ENCODE data around the gene TJP1. TPM values are rescaled to one million over a fixed set of nuclear protein-coding genes. Genes with fewer than 3 reads are reported as not detected.
A peak's percentile ranks its signal among the peaks of the same experiment; 100 is the strongest.
"Not testable (repeated sequence)": the region's sequence is repeated elsewhere in the genome, so short reads cannot be mapped to it uniquely, and the experiment has no call there.

The TJP1 gene
- polyA plus RNA-seq, 4 donors = 19.5 to 61.8 (median 29.8) TPM

DNA sequence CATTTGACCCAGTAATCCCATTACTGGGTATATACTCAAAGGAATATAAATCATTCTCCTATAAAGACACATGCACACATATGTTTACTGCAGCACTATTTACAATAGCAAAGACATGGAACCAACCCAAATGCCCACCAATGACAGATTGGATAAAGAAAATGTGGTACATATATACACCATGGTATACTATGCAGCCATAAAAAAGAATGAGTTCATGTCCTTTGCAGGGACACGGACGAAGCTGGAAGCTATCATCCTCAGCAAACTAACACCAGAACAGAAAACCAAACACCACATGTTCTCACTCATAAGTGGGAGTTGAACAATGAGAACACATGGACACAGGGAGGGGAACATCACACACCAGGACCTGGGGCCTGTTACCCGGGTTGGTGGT lies 4.8 kb downstream of the TJP1 start:
- not testable (repeated sequence) for H3K27ac ChIP-seq (ENCODE audit: low read depth in 1 of 3, low read length in 2 of 3); H3K9me3 ChIP-seq (ENCODE audit: control insufficient read depth in 2 of 2, insufficient read depth in 1 of 2, low read depth in 1 of 2, low read length in 1 of 2); H3K27me3 ChIP-seq (ENCODE audit: control insufficient read depth in 3 of 3, insufficient read depth in 3 of 3, low read length in 3 of 3); DNase-seq; H3K36me3 ChIP-seq (ENCODE audit: control insufficient read depth in 3 of 3, insufficient read depth in 2 of 3, low read depth in 1 of 3, low read length in 3 of 3); H3K4me3 ChIP-seq (ENCODE audit: low read depth in 1 of 3, low read length in 3 of 3); FAIRE-seq
- peaks cover 0 to 11% (median 0%) of the 10 kb centered on the region in 3 donors for H3K4me1 ChIP-seq (ENCODE audit: control insufficient read depth in 3 of 3, insufficient read depth in 2 of 3, low read depth in 1 of 3, low read length in 2 of 3)
- WGBS, 3 donors = 91 to 95% (median 94%) methylated on average over 3 of the region's 3 CpGs

DNA sequence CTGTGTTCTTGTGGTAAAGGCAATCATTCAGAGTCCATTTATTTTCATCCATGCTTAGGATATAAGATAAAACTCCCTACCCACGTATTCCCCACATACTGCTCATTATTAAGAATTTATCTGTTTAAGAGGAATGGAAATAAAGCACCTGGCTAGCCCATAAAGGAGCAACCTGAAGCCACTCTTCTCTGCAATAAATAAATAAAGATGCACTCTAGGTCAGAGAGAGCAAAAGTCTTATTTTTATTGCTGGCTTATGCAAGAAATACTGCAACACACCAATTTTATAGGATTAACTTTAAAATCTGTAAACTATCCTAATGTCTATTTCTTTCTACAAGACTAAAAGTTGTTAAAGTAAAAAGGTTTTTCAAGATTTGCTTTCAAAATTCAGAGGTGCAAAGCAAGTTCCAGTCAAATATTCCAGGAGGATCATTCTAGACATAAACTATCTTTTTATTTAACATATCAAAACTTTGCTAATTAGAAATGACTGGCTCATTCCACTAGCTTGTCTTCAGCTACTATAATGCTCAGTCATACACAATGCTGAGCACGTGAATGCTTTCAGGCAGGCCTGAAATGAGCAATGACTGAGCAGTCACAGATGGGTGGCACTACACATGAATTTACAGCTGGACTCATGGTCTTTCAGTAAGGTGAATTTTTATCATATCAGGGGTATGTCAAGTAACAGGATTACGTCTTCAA lies 7.1 kb downstream of the TJP1 start:
- Histone ChIP-seq H3K27ac (ENCODE audit: low read depth in 1 of 3, low read length in 2 of 3) (peak overlapping the region in 1 of 3 donors; percentile 29), H3K9me3 (ENCODE audit: control insufficient read depth in 2 of 2, insufficient read depth in 1 of 2, low read depth in 1 of 2, low read length in 1 of 2) (no peaks in the 10 kb centered on the region), H3K4me3 (ENCODE audit: low read depth in 1 of 3, low read length in 3 of 3) (no peak overlapping the region), H3K4me1 (ENCODE audit: control insufficient read depth in 3 of 3, insufficient read depth in 2 of 3, low read depth in 1 of 3, low read length in 2 of 3) (peaks cover 0 to 8% (median 3%) of the 10 kb centered on the region in 3 donors), H3K36me3 (ENCODE audit: control insufficient read depth in 3 of 3, insufficient read depth in 2 of 3, low read depth in 1 of 3, low read length in 3 of 3) (no peaks in the 10 kb centered on the region), H3K27me3 (ENCODE audit: control insufficient read depth in 3 of 3, insufficient read depth in 3 of 3, low read length in 3 of 3) (no peaks in the 10 kb centered on the region)
- peak; percentile 25 to 64 for DNase-seq
- 39 to 47% (median 40%) methylated on average over 3 of the region's 3 CpGs for WGBS, 3 donors
- FAIRE-seq = no peak

DNA sequence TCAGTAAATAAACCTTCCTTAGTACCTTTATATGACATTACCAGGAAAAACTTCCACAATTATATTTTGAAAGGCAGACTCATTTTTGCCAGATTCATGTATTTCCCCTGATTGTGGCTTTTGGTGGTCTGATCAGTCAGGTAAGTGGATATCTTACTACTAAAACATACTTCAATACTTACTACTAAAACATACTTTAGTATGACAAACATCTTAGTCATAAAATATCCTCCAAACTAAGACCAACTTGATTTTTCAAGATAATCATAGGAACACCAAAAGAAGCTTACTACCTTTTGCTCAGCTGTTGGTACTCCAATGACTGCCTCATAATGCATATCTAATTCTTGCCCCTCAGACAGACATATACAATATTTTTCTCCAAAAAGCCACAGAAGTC lies 9.3 kb downstream of the TJP1 start:
- H3K4me3 ChIP-seq (ENCODE audit: low read depth in 1 of 3, low read length in 3 of 3) = no peak overlapping the region
- peaks cover 0 to 8% (median 3%) of the 10 kb centered on the region in 3 donors for H3K4me1 ChIP-seq (ENCODE audit: control insufficient read depth in 3 of 3, insufficient read depth in 2 of 3, low read depth in 1 of 3, low read length in 2 of 3)
- FAIRE-seq (no peak), DNase-seq (no peak)
- H3K9me3 ChIP-seq (ENCODE audit: control insufficient read depth in 2 of 2, insufficient read depth in 1 of 2, low read depth in 1 of 2, low read length in 1 of 2) = no peaks in the 10 kb centered on the region
- H3K27me3 ChIP-seq (ENCODE audit: control insufficient read depth in 3 of 3, insufficient read depth in 3 of 3, low read length in 3 of 3) = no peaks in the 10 kb centered on the region
- H3K27ac ChIP-seq (ENCODE audit: low read depth in 1 of 3, low read length in 2 of 3) = no peak overlapping the region
- H3K36me3 ChIP-seq (ENCODE audit: control insufficient read depth in 3 of 3, insufficient read depth in 2 of 3, low read depth in 1 of 3, low read length in 3 of 3) = peaks cover 0 to 2% (median 0%) of the 10 kb centered on the region in 3 donors

DNA sequence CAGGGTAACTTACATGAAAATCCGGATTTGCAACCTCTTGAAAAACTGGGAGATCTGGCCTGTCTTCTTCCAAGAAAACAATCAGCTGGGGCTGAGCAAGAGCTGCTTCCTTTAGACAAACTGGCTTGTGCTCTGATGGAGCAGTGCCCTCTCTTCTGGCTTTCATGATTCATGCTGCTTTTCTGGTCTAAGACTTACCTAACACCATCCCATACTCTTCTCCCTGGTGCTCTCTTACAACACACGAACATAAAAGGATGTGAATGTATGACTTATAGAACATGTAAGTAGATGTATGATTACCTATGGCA lies 9.9 kb downstream of the TJP1 start:
- Histone ChIP-seq H3K9me3 (ENCODE audit: control insufficient read depth in 2 of 2, insufficient read depth in 1 of 2, low read depth in 1 of 2, low read length in 1 of 2) (no peaks in the 10 kb centered on the region), H3K27ac (ENCODE audit: low read depth in 1 of 3, low read length in 2 of 3) (no peak overlapping the region), H3K4me1 (ENCODE audit: control insufficient read depth in 3 of 3, insufficient read depth in 2 of 3, low read depth in 1 of 3, low read length in 2 of 3) (peaks cover 0 to 8% (median 3%) of the 10 kb centered on the region in 3 donors), H3K4me3 (ENCODE audit: low read depth in 1 of 3, low read length in 3 of 3) (no peak overlapping the region), H3K36me3 (ENCODE audit: control insufficient read depth in 3 of 3, insufficient read depth in 2 of 3, low read depth in 1 of 3, low read length in 3 of 3) (peaks cover 0 to 2% (median 0%) of the 10 kb centered on the region in 3 donors), H3K27me3 (ENCODE audit: control insufficient read depth in 3 of 3, insufficient read depth in 3 of 3, low read length in 3 of 3) (no peaks in the 10 kb centered on the region)
- FAIRE-seq (no peak), DNase-seq (no peak)
- 38 to 62% (median 57%) methylated on average over 2 of the region's 2 CpGs for WGBS, 3 donors

DNA sequence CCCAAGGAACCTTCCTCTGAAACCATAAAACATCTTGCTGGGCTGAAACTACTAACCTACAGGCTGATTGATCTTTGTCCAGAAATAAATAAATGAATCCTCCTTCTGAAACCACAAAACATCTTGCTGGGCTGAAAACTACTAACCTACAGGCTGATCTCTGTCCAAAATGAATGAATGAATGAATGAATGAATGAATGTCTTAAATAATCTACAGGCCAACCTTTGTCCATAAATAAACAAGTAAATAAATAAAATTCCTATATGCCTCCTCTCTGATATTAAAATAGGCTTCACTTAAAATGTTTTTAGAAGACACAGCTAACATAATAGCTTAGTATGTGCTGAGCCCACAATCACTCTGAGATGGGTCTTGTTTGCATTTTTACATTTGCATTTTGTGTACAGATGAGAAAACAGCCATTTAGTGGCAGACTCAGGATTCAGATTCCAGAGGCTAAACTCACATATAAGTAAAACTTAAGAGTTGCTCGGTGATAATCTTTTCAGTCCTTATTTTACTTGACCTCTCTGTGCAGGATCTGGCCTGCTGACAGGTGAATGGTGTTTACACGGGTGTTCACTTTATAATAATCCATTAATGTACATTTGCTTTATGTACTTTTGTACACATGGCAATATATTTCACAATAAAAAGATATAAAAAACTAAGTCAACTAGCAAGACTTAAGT lies 10.4 kb downstream of the TJP1 start:
- no peaks in the 10 kb centered on the region for H3K27me3 ChIP-seq (ENCODE audit: control insufficient read depth in 3 of 3, insufficient read depth in 3 of 3, low read length in 3 of 3)
- H3K27ac ChIP-seq (ENCODE audit: low read depth in 1 of 3, low read length in 2 of 3) = no peak overlapping the region
- H3K4me3 ChIP-seq (ENCODE audit: low read depth in 1 of 3, low read length in 3 of 3) = no peak overlapping the region
- FAIRE-seq (no peak), DNase-seq (no peak)
- H3K36me3 ChIP-seq (ENCODE audit: control insufficient read depth in 3 of 3, insufficient read depth in 2 of 3, low read depth in 1 of 3, low read length in 3 of 3) = peaks cover 0 to 2% (median 0%) of the 10 kb centered on the region in 3 donors
- 45 to 61% (median 52%) methylated on average over 2 of the region's 2 CpGs for WGBS, 3 donors
- H3K4me1 ChIP-seq (ENCODE audit: control insufficient read depth in 3 of 3, insufficient read depth in 2 of 3, low read depth in 1 of 3, low read length in 2 of 3) = peaks cover 0 to 8% (median 3%) of the 10 kb centered on the region in 3 donors
- H3K9me3 ChIP-seq (ENCODE audit: control insufficient read depth in 2 of 2, insufficient read depth in 1 of 2, low read depth in 1 of 2, low read length in 1 of 2) = no peaks in the 10 kb centered on the region

DNA sequence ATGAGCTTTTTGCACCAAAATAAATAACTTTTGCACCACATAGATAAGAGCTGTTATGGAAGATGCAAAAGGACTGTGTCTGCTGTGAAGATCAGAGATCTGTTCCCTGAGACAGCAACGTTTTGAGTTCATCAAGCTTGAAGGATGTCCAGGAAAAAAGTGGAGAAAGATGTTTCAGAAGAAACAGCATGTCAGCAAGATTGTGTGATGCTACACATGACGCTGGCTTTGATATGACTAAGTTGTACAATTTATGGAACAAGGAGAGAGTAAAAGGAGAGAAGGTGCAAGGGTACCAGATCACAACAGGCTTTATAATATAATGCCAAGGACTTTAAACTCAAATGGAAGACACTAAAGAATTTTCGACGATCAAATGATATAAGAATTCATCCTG lies 16.6 kb downstream of the TJP1 start:
- H3K4me3 ChIP-seq (ENCODE audit: low read depth in 1 of 3, low read length in 3 of 3) = no peak overlapping the region
- H3K9me3 ChIP-seq (ENCODE audit: control insufficient read depth in 2 of 2, insufficient read depth in 1 of 2, low read depth in 1 of 2, low read length in 1 of 2) = no peaks in the 10 kb centered on the region
- WGBS, 3 donors = 75 to 80% (median 78%) methylated on average over 4 of the region's 4 CpGs
- H3K27me3 ChIP-seq (ENCODE audit: control insufficient read depth in 3 of 3, insufficient read depth in 3 of 3, low read length in 3 of 3) = no peaks in the 10 kb centered on the region
- DNase-seq (no peak), FAIRE-seq (no peak)
- H3K27ac ChIP-seq (ENCODE audit: low read depth in 1 of 3, low read length in 2 of 3) = no peak overlapping the region
- H3K36me3 ChIP-seq (ENCODE audit: control insufficient read depth in 3 of 3, insufficient read depth in 2 of 3, low read depth in 1 of 3, low read length in 3 of 3) = peaks cover 0 to 2% (median 0%) of the 10 kb centered on the region in 3 donors
- H3K4me1 ChIP-seq (ENCODE audit: control insufficient read depth in 3 of 3, insufficient read depth in 2 of 3, low read depth in 1 of 3, low read length in 2 of 3) = peaks cover 0 to 8% (median 3%) of the 10 kb centered on the region in 3 donors

DNA sequence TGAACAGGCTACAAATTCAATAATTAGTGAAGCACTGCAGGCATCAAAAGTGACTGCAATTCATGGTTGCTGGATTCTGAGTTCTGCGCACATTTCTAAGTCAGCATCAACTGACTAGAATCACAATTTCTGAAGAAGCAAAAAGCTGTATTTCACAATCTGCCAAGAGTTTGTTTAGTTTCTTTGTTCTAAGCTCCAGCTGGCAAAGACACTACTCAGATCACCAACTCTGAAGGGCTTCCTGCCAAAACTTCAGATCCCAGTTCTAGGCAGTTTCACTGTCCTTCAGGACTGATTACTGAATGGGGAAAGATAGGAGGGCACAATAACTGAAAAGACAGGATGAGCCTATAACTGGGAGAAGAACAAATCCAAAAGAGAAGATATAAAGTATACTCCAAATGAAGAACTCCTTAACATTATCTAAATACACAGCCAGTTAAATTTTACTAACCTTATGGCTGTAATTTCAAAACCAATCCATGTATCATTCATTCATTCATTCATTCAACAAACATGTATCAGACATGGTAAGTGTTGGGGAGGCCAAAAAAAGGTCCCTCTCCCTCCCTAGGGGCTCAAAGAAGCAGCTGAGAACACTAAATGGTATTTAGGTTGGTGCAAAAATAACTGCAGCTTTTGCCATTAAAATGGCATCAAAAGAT lies 17.1 kb downstream of the TJP1 start:
- WGBS, 3 donors = 61 to 67% (median 62%) methylated on average over 1 of the region's 1 CpG
- no peak for DNase-seq
- no peak for FAIRE-seq

DNA sequence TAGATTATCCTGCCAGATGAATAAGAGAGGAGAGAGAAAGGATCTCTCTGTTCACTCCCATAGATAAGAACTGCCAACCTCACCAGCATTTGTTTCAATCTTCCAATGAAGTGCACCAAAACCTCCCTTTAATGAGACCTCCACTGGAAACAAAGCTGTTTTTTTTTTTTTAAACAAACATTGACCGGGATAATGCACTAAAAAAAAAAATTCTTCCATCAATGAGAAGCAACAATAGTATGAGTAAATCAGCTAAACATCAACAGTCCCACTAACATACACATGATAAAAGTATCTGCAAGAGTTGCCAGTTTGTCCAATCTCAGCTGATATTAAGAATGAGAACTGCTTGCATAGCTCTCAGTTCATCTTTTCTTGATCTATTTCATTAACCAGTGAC lies 19.9 kb downstream of the TJP1 start:
- no peak for DNase-seq
- FAIRE-seq = no peak
- Histone ChIP-seq H3K4me1 (ENCODE audit: control insufficient read depth in 3 of 3, insufficient read depth in 2 of 3, low read depth in 1 of 3, low read length in 2 of 3) (peaks cover 0 to 8% (median 3%) of the 10 kb centered on the region in 3 donors), H3K27me3 (ENCODE audit: control insufficient read depth in 3 of 3, insufficient read depth in 3 of 3, low read length in 3 of 3) (no peaks in the 10 kb centered on the region), H3K4me3 (ENCODE audit: low read depth in 1 of 3, low read length in 3 of 3) (no peak overlapping the region), H3K36me3 (ENCODE audit: control insufficient read depth in 3 of 3, insufficient read depth in 2 of 3, low read depth in 1 of 3, low read length in 3 of 3) (peaks cover 0 to 4% (median 0%) of the 10 kb centered on the region in 3 donors), H3K27ac (ENCODE audit: low read depth in 1 of 3, low read length in 2 of 3) (no peak overlapping the region), H3K9me3 (ENCODE audit: control insufficient read depth in 2 of 2, insufficient read depth in 1 of 2, low read depth in 1 of 2, low read length in 1 of 2) (no peaks in the 10 kb centered on the region)
- WGBS, 3 donors = 25 to 29% (median 29%) methylated on average over 1 of the region's 1 CpG

More for the DNA sequence above, 17.1 kb downstream of the TJP1 start:
- H3K4me3 ChIP-seq (ENCODE audit: low read depth in 1 of 3, low read length in 3 of 3) = no peak overlapping the region
- H3K36me3 ChIP-seq (ENCODE audit: control insufficient read depth in 3 of 3, insufficient read depth in 2 of 3, low read depth in 1 of 3, low read length in 3 of 3) = peaks cover 0 to 2% (median 0%) of the 10 kb centered on the region in 3 donors
- no peak overlapping the region for H3K27ac ChIP-seq (ENCODE audit: low read depth in 1 of 3, low read length in 2 of 3)
- H3K4me1 ChIP-seq (ENCODE audit: control insufficient read depth in 3 of 3, insufficient read depth in 2 of 3, low read depth in 1 of 3, low read length in 2 of 3) = peaks cover 0 to 8% (median 3%) of the 10 kb centered on the region in 3 donors
- H3K27me3 ChIP-seq (ENCODE audit: control insufficient read depth in 3 of 3, insufficient read depth in 3 of 3, low read length in 3 of 3) = no peaks in the 10 kb centered on the region
- H3K9me3 ChIP-seq (ENCODE audit: control insufficient read depth in 2 of 2, insufficient read depth in 1 of 2, low read depth in 1 of 2, low read length in 1 of 2) = no peaks in the 10 kb centered on the region
